ENCODE data around the gene ZNF630. TPM values are rescaled to one million over a fixed set of nuclear protein-coding genes. Genes with fewer than 3 reads are reported as not detected.
"Not testable (repeated sequence)": the region's sequence is repeated elsewhere in the genome, so short reads cannot be mapped to it uniquely, and the experiment has no call there.

Gene ZNF630
- total and polyA plus RNA-seq, 2 of the 8 experiments (the other 6 are each of a cell fraction or from before 2014, with no cell fraction given): 0.67 to 2.2 TPM

- Histone ChIP-seq H3K9ac (replicated peaks in 1 of 4; ENCODE audit: extremely low read depth in 1 of 4, low read depth in 3 of 4, low read length in 3 of 4) (no peak overlapping the region), H3K79me2 (ENCODE audit: control insufficient read depth in 1 of 2, insufficient read depth in 2 of 2, low read length in 2 of 2) (no peaks in the 10 kb centered on the region), H3K56ac (replicated peaks; ENCODE audit: insufficient read length, low read depth, low read length) (no peak overlapping the region), H4K5ac (ENCODE audit: insufficient read length, low read depth, low read length) (no peak overlapping the region), H3K27me3 (replicated peaks in 1 of 4; ENCODE audit: control insufficient read depth in 3 of 4, extremely low read depth in 1 of 4, insufficient read depth in 3 of 4, low read length in 3 of 4) (no peaks in the 10 kb centered on the region), H3K9me3 (ENCODE audit: insufficient read depth in 2 of 2, low read depth in 1 of 2, low read length in 1 of 2) (no peaks in the 10 kb centered on the region), H3K4me3 (ENCODE audit: extremely low read depth in 1 of 4, insufficient read depth in 2 of 4, low read depth in 3 of 4, low read length in 4 of 4) (no peak overlapping the region), H3K79me1 (ENCODE audit: low read depth, low read length) (no peaks in the 10 kb centered on the region), H2BK5ac (ENCODE audit: low read depth, low read length) (no peak overlapping the region), H2BK20ac (ENCODE audit: low read length) (no peak overlapping the region), H2AK5ac (ENCODE audit: low read depth, low read length) (no peak overlapping the region), H2BK120ac (replicated peaks; ENCODE audit: low read depth, low read length) (no peak overlapping the region), H3K23ac (ENCODE audit: insufficient read length) (no peak overlapping the region), H3K27ac (ENCODE audit: low read depth, low read length) (no peak overlapping the region), H3K36me3 (ENCODE audit: control insufficient read depth in 2 of 4, insufficient read depth in 4 of 4, low read length in 3 of 4) (no peaks in the 10 kb centered on the region), H4K8ac (ENCODE audit: extremely low read depth, insufficient read depth, low read length) (no peak overlapping the region), H4K91ac (replicated peaks; ENCODE audit: insufficient read length, low read length) (no peak overlapping the region), H2AFZ (ENCODE audit: low read length) (no peak overlapping the region), H3K4me1 (replicated peaks in 1 of 4; ENCODE audit: control insufficient read depth in 3 of 4, insufficient read depth in 4 of 4, low read length in 3 of 4) (no peaks in the 10 kb centered on the region), H3K4ac (replicated peaks; ENCODE audit: insufficient read length, low read depth, low read length) (no peak overlapping the region), H3K4me2 (ENCODE audit: insufficient read depth in 1 of 2, low read depth in 2 of 2, low read length in 2 of 2) (no peak overlapping the region), H4K20me1 (replicated peaks in 1 of 2; ENCODE audit: control insufficient read depth in 1 of 2, insufficient read depth in 2 of 2, low read length in 2 of 2) (no peaks in the 10 kb centered on the region), H2BK12ac (ENCODE audit: low read depth, low read length) (no peak overlapping the region), H2BK15ac (ENCODE audit: low read length) (no peak overlapping the region), H3K23me2 (ENCODE audit: low read depth, low read length) (no peaks in the 10 kb centered on the region), H3K14ac (ENCODE audit: insufficient read length) (no peak overlapping the region), H3K18ac (ENCODE audit: extremely low read depth, low read length) (no peak overlapping the region)
- ChIA-PET CTCF (ENCODE audit: partially characterized antibody) (interaction anchor here (1.0 kb wide), 1 partner anchor 9 kb away, joined by 5 read pairs; no protein-coding TSS in a partner anchor), POLR2A (ENCODE audit: partially characterized antibody) (no interaction called here)
- WGBS, 2 experiments (ENCODE audit: extremely low coverage in 1 of 2, insufficient coverage in 1 of 2, insufficient read length in 1 of 2, insufficient replicate concordance in 2 of 2, low coverage in 1 of 2, low lambda C conversion rate in 2 of 2, missing lambda C conversion rate in 1 of 2): 85% methylated on average over 3 of the region's 4 CpGs; no CpG with 5 or more reads in 1 of the 2 experiments
- DNase-seq (ENCODE audit: low read depth in 1 of 2, low spot score in 2 of 2) (no peak), FAIRE-seq (no peak)
- TF ChIP-seq BRCA1 (IDR thresholded peaks at IDR 0.05; ENCODE audit: low read depth, low read length): no peak
Observed at GRCh38 chrX:48035891-48036290, 35.5 kb downstream of the ZNF630 start.

GRCh38 chrX:48030641-48031173, 40.7 kb downstream of the ZNF630 start:
- H4K91ac ChIP-seq (replicated peaks; ENCODE audit: insufficient read length, low read length); H3K18ac ChIP-seq (ENCODE audit: extremely low read depth, low read length); H4K20me1 ChIP-seq (replicated peaks in 1 of 2; ENCODE audit: control insufficient read depth in 1 of 2, insufficient read depth in 2 of 2, low read length in 2 of 2); H2BK20ac ChIP-seq (ENCODE audit: low read length); H3K14ac ChIP-seq (ENCODE audit: insufficient read length); H2AK5ac ChIP-seq (ENCODE audit: low read depth, low read length); H3K27ac ChIP-seq (ENCODE audit: low read depth, low read length); H4K8ac ChIP-seq (ENCODE audit: extremely low read depth, insufficient read depth, low read length); H3K36me3 ChIP-seq (ENCODE audit: control insufficient read depth in 2 of 4, insufficient read depth in 4 of 4, low read length in 3 of 4); H3K4ac ChIP-seq (replicated peaks; ENCODE audit: insufficient read length, low read depth, low read length); H3K56ac ChIP-seq (replicated peaks; ENCODE audit: insufficient read length, low read depth, low read length); H3K4me2 ChIP-seq (ENCODE audit: insufficient read depth in 1 of 2, low read depth in 2 of 2, low read length in 2 of 2); H2AFZ ChIP-seq (ENCODE audit: low read length); H3K4me3 ChIP-seq (ENCODE audit: extremely low read depth in 1 of 4, insufficient read depth in 2 of 4, low read depth in 3 of 4, low read length in 4 of 4); H2BK120ac ChIP-seq (replicated peaks; ENCODE audit: low read depth, low read length); FAIRE-seq; H3K9ac ChIP-seq (replicated peaks in 1 of 4; ENCODE audit: extremely low read depth in 1 of 4, low read depth in 3 of 4, low read length in 3 of 4); H3K27me3 ChIP-seq (replicated peaks in 1 of 4; ENCODE audit: control insufficient read depth in 3 of 4, extremely low read depth in 1 of 4, insufficient read depth in 3 of 4, low read length in 3 of 4); H2BK5ac ChIP-seq (ENCODE audit: low read depth, low read length); H3K4me1 ChIP-seq (replicated peaks in 1 of 4; ENCODE audit: control insufficient read depth in 3 of 4, insufficient read depth in 4 of 4, low read length in 3 of 4); DNase-seq (ENCODE audit: low read depth in 1 of 2, low spot score in 2 of 2); POLR2A ChIA-PET (ENCODE audit: partially characterized antibody); H3K9me3 ChIP-seq (ENCODE audit: insufficient read depth in 2 of 2, low read depth in 1 of 2, low read length in 1 of 2); H3K79me2 ChIP-seq (ENCODE audit: control insufficient read depth in 1 of 2, insufficient read depth in 2 of 2, low read length in 2 of 2); H3K23me2 ChIP-seq (ENCODE audit: low read depth, low read length); H3K23ac ChIP-seq (ENCODE audit: insufficient read length); H4K5ac ChIP-seq (ENCODE audit: insufficient read length, low read depth, low read length); H3K79me1 ChIP-seq (ENCODE audit: low read depth, low read length); H2BK15ac ChIP-seq (ENCODE audit: low read length); H2BK12ac ChIP-seq (ENCODE audit: low read depth, low read length): not testable (repeated sequence)
- CTCF ChIA-PET (ENCODE audit: partially characterized antibody): interaction anchor here (1.2 kb wide), 1 partner anchor 463 kb away, joined by 4 read pairs; no protein-coding TSS in a partner anchor
- WGBS, 2 experiments (ENCODE audit: extremely low coverage in 1 of 2, insufficient coverage in 1 of 2, insufficient read length in 1 of 2, insufficient replicate concordance in 2 of 2, low coverage in 1 of 2, low lambda C conversion rate in 2 of 2, missing lambda C conversion rate in 1 of 2): 88% methylated on average over 6 of the region's 10 CpGs; no CpG with 5 or more reads in 1 of the 2 experiments

Data from H1 (cell line).